Sigmoid colon (tissue), 7 donors: ENCODE data around the gene SLC35F1. TPM values are rescaled to one million over a fixed set of nuclear protein-coding genes. Genes with fewer than 3 reads are reported as not detected.

Experiments
- DNase-seq: peaks from one replicate; pipeline ENCODE4 v3.0.0-alpha.2; 2019
- H3K27ac ChIP-seq, 4 donors: fragments of 200-600 bp; sonication (generic); one replicate each; pipeline ENCODE4 v1.5.1; 2016 to 2019; ENCODE audit warnings: mild to moderate bottlenecking in 1 of 4
- H3K27me3 ChIP-seq, 3 donors: fragments of 200-600 bp; sonication (generic); one replicate each; pipeline ENCODE4 v1.5.1; 2019; ENCODE audit warnings: mild to moderate bottlenecking in 1 of 3
- H3K36me3 ChIP-seq, 4 donors: fragments of 200-600 bp; sonication (generic); one replicate each; pipeline ENCODE4 v1.5.1; 2016 to 2019
- H3K4me1 ChIP-seq, 4 donors: fragments of 200-600 bp; sonication (generic); one replicate each; pipeline ENCODE4 v1.5.1; 2017 to 2019
- H3K4me3 ChIP-seq, 4 donors: fragments of 200-600 bp; sonication (generic); one replicate each; pipeline ENCODE4 v1.5.1; 2017 to 2019; ENCODE audit warnings: mild to moderate bottlenecking in 2 of 4, moderate library complexity in 1 of 4
- H3K9me3 ChIP-seq, 4 donors: fragments of 200-600 bp in 3 of 4; sonication (generic) in 3 of 4; one replicate each; pipeline versions ENCODE4 v1.5.1 to v1.6.1; 2013 to 2019
- EP300 ChIP-seq, 4 donors: sonication (generic); formaldehyde crosslinking; IDR thresholded peaks; one replicate each; pipeline ENCODE4 v1.6.1; 2017; ENCODE audit warnings: antibody characterized with exemption in 4 of 4
- POLR2A ChIP-seq, 2 donors: fragments of 450-650 bp; IDR thresholded peaks; one replicate each; pipeline ENCODE4 v1.6.1; 2016; ENCODE audit warnings: antibody characterized with exemption in 2 of 2, mild to moderate bottlenecking in 2 of 2, moderate library complexity in 2 of 2
- POLR2AphosphoS5 ChIP-seq, 4 donors: sonication (generic); formaldehyde crosslinking; IDR thresholded peaks; one replicate each; pipeline ENCODE4 v1.6.1; 2017; ENCODE audit warnings: antibody characterized with exemption in 4 of 4
- WGBS, 2 donors: extraction: QIAGEN DNeasy Blood & Tissue Kit; methylation state at CpG; one replicate each; pipeline ENCODE4 v1.1.7; 2013; 5-methylcytosine and 5-hydroxymethylcytosine counted together
- intact Hi-C: fragments of 100-400 bp; cut with DNase I; formaldehyde crosslinking; loops from one replicate; pipeline ENCODE4 v1.15.1; 2023
- polyA plus RNA-seq, 3 donors: library from polyadenylated mRNA; stranded (reverse); fragments of 200-250 nt; gene quantifications; one replicate each; pipeline ENCODE4 v1.2.3, GENCODE V29; 2013
- total RNA-seq, 4 donors: library from RNA; depleted of rRNA; stranded (reverse); fragments of >200 nt; gene quantifications; one replicate each; pipeline ENCODE4 v1.1.0, GENCODE V29; 2016
- TF ChIP-seq, protein P1 (sequence below), 4 experiments: fragments of 450-650 bp in 3 of 4; fragments of 200-600 bp in 1 of 4; IDR thresholded peaks; one replicate each; pipeline ENCODE4 v1.5.1; 2016 to 2019; ENCODE audit warnings: antibody characterized with exemption in 4 of 4, mild to moderate bottlenecking in 3 of 4, moderate library complexity in 2 of 4
- donor health status: healthy with polysubstance abuse.
- donor health status: Bipolar disorder and iron deficiency.
- donor health status: healthy.

SLC35F1 gene
- total and polyA plus RNA-seq, 7 donors, result under 0.01 to 8.9 (median 4.0) TPM; not detected in 1

DNA sequence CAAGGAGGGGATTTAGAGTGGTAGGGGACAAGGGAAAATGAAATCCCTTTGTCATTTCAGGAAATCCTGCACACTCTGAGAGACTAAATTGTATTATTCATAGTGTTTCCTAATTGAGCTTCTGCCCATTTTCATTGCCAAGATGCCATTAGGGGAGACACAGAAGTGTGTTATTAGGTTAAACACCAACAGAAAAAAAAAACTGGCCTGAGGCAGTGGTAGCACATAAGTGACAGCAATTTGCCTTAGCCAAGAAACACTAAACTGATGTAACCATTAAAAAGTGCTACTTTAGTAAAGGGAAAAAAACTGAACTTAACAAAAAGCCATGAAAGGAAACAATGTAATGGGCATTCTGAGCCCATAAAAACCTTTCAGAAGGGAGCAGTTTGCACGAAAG, 370.6 kb downstream of the SLC35F1 start:
- WGBS, 2 donors, result 17 to 55% methylated on average over 1 of the region's 1 CpG
- intact Hi-C loops, result no loop called here
- DNase-seq, result no peak
- Histone ChIP-seq H3K4me3 (no peak overlapping the region), H3K27ac (no peak overlapping the region), H3K9me3 (no peaks in the 10 kb centered on the region), H3K27me3 (no peaks in the 10 kb centered on the region), H3K36me3 (no peaks in the 10 kb centered on the region), H3K4me1 (no peaks in the 10 kb centered on the region)
- TF ChIP-seq POLR2AphosphoS5 (IDR thresholded peaks at IDR 0.05) (no peak), POLR2A (IDR thresholded peaks at IDR 0.05) (no peak), EP300 (IDR thresholded peaks at IDR 0.05) (no peak)
- TF ChIP-seq, protein P1, sequence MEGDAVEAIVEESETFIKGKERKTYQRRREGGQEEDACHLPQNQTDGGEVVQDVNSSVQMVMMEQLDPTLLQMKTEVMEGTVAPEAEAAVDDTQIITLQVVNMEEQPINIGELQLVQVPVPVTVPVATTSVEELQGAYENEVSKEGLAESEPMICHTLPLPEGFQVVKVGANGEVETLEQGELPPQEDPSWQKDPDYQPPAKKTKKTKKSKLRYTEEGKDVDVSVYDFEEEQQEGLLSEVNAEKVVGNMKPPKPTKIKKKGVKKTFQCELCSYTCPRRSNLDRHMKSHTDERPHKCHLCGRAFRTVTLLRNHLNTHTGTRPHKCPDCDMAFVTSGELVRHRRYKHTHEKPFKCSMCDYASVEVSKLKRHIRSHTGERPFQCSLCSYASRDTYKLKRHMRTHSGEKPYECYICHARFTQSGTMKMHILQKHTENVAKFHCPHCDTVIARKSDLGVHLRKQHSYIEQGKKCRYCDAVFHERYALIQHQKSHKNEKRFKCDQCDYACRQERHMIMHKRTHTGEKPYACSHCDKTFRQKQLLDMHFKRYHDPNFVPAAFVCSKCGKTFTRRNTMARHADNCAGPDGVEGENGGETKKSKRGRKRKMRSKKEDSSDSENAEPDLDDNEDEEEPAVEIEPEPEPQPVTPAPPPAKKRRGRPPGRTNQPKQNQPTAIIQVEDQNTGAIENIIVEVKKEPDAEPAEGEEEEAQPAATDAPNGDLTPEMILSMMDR (IDR thresholded peaks at IDR 0.05), result no peak

DNA sequence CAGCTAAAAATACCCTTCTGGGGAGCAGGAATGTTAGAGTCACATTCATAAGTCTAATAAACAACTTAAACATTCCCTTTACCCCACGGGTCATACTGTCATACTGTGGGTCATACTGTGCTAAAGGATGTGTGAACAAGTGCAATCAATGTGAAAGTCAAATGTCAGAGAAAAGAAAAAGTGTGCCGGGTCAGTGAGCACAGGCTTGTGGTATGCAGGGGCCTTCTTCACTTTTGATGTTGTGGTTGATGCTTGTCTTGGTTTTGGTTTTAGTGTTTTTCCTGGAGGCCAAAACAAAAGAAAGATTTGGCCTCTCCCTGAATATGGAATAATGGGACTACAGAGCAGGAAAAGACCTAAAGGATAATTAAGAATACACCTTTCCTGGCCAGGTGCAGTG, 373.1 kb downstream of the SLC35F1 start:
- WGBS, 2 donors, result 31 to 50% methylated on average over 2 of the region's 2 CpGs

DNA sequence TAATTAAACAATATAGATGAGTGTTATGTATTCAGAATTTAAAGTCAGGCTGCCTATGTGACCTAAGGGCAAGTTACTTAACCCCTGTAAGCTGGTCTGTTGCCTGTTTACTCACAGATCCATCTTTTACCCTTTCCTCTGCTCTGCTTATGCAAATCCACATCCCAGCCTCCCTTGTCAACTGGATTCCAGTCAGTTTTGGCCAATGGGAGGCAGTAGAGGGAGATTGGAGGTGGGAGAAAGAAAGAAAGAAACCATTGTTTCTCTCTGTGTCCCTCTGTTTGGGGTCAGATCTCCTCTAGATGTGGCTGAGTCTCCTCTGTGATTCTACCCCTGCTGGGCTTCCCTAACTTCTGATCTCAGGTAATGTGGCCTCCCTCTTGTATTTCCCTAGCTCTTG, 374.2 kb downstream of the SLC35F1 start:
- intact Hi-C loops, result loop anchor here (5.0 to 10.0 kb wide), 2 partner anchors 336 to 494 kb away; no protein-coding TSS in a partner anchor
- H3K4me3 ChIP-seq, result no peak overlapping the region
- DNase-seq, result no peak
- no peaks in the 10 kb centered on the region for H3K36me3 ChIP-seq
- no peaks in the 10 kb centered on the region for H3K27me3 ChIP-seq
- no peak overlapping the region for H3K27ac ChIP-seq
- TF ChIP-seq, protein P1 (IDR thresholded peaks at IDR 0.05), result no peak
- no peak for TF ChIP-seq POLR2A (IDR thresholded peaks at IDR 0.05)
- no peak for TF ChIP-seq EP300 (IDR thresholded peaks at IDR 0.05)
- TF ChIP-seq POLR2AphosphoS5 (IDR thresholded peaks at IDR 0.05), result no peak
- H3K4me1 ChIP-seq, result peaks cover 0 to 24% (median 18%) of the 10 kb centered on the region in 4 donors
- no peaks in the 10 kb centered on the region for H3K9me3 ChIP-seq

More for the DNA sequence above, 373.1 kb downstream of the SLC35F1 start:
- Histone ChIP-seq H3K4me3 (no peak overlapping the region), H3K27me3 (no peaks in the 10 kb centered on the region), H3K27ac (no peak overlapping the region), H3K9me3 (no peaks in the 10 kb centered on the region), H3K4me1 (peaks cover 0 to 15% (median 12%) of the 10 kb centered on the region in 4 donors), H3K36me3 (no peaks in the 10 kb centered on the region)
- intact Hi-C loops, result loop anchor here (5.0 to 10.0 kb wide), 2 partner anchors 337 to 495 kb away; no protein-coding TSS in a partner anchor
- no peak for DNase-seq
- no peak for TF ChIP-seq POLR2AphosphoS5 (IDR thresholded peaks at IDR 0.05)
- no peak for TF ChIP-seq EP300 (IDR thresholded peaks at IDR 0.05)
- TF ChIP-seq, protein P1 (IDR thresholded peaks at IDR 0.05), result no peak
- no peak for TF ChIP-seq POLR2A (IDR thresholded peaks at IDR 0.05)

DNA sequence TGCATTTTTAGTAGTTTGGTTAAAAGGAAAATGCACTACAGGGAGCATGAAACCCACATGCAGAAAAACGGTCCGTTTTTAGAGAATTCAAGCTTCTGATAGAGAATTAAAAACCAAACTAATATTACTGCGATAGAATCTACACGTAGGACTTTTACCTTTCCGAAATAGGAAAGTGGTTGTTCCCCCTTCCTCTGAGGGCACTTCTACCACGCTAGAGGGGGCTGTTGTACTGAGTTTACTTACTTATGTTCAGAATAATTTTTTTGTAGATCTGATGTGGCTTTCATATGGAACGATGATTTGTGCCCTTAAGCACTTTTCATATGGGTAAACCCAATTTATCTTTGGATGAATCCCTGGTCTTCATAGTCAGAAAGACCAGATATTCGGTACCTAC, 376.7 kb downstream of the SLC35F1 start:
- 23 to 37% methylated on average over 8 of the region's 8 CpGs for WGBS, 2 donors
- Histone ChIP-seq H3K4me1 (peaks cover 0 to 32% (median 20%) of the 10 kb centered on the region in 4 donors), H3K9me3 (no peaks in the 10 kb centered on the region), H3K36me3 (no peaks in the 10 kb centered on the region), H3K27me3 (no peaks in the 10 kb centered on the region), H3K4me3 (no peak overlapping the region), H3K27ac (no peak overlapping the region)
- intact Hi-C loops, result loop anchor here (1.0 to 10.0 kb wide), 5 partner anchors 225 to 491 kb away; no protein-coding TSS in a partner anchor
- DNase-seq, result peak; percentile 69
- TF ChIP-seq EP300 (IDR thresholded peaks at IDR 0.05), result no peak
- TF ChIP-seq, protein P1 (IDR thresholded peaks at IDR 0.05), result peak; percentile 38 to 78 (median 53)
